Cardiac fibroblast (primary cell): Measurements from ENCODE around the gene EPO.

ENCODE experiments used
- DNase-seq, 2 donors: peaks; one replicate each; pipeline versions ENCODE4 v3.0.0 to v3.0.0-alpha.2; 2010; ENCODE audit warnings: low read depth in 2 of 2
- H3K4me3 ChIP-seq, 2 donors: replicated peaks in 1 of 2; 1 replicate in 1 of 2; 2 replicates in 1 of 2; pipeline ENCODE4 v1.5.1; 2011; ENCODE audit warnings: low read depth in 2 of 2, low read length in 2 of 2, mild to moderate bottlenecking in 2 of 2, moderate library complexity in 1 of 2
- CTCF ChIP-seq: IDR thresholded peaks from one replicate; pipeline ENCODE4 v1.5.1; 2011; ENCODE audit warnings: low read depth, mild to moderate bottlenecking, low read length, inconsistent platforms

Gene EPO

DNA sequence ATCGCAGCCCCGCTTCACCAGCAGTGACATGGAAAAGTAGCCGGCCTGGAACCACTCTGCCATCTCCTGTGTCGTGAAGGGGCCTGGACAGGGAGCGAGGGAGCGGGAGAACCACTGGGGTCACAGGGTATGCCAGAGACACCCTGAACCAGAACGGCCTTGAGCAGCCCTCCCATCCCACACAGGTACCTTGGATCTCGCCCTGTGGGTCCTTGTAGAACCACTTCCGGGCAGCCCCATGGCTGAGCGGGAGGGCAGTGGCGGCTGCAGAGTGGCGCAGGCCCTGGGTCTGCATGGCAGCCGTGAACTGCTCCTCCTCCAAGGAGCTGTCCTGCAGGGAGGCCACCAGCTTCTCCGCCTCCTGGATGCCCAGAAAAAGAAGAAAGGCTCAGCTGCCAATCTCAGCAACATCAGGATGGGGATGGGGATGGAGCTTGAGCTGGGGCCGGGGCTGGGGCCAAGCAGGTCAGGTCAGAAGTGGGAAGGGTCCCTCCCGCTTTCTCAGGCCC is 35.7 kb upstream of the EPO start:
- no peak for TF ChIP-seq CTCF
- no peak overlapping the region for H3K4me3 ChIP-seq
- DNase-seq: no peak

GRCh38 chr7:100685049-100685605 is 35.1 kb upstream of the EPO start:
- no peak for DNase-seq
- no peak for TF ChIP-seq CTCF
- H3K4me3 ChIP-seq: no peak overlapping the region

- no peak overlapping the region for H3K4me3 ChIP-seq
- no peak for DNase-seq
- no peak for TF ChIP-seq CTCF
These were observed 34.6 kb upstream of the EPO start for GRCh38 chr7:100685631-100686145.

GRCh38 chr7:100686201-100686821 is 34.0 kb upstream of the EPO start:
- DNase-seq: no peak
- H3K4me3 ChIP-seq: no peak overlapping the region
- TF ChIP-seq CTCF: no peak

- H3K4me3 ChIP-seq: no peak overlapping the region
- no peak for DNase-seq
- TF ChIP-seq CTCF: no peak
These were observed 33.5 kb upstream of the EPO start for GRCh38 chr7:100686822-100687211.

DNA sequence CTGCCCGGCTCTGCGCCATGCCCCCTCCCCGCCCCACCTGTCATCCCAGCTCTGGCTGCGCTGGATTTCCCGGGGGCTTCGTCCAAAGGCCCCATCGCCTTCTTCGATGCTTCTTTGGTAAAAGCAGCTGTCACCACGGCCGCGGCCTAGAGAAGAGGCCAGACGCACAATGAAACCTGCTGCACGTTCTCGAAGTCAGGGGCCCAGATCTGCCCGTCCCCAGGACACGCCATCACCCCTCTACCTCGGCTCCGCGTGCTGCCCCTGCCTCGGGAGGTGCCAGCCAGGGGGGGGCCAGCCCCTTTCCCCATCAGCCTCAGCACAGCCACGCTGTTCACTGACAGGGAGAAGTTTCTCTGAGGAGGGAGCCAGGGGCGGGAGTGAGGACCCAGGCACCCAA is 33.0 kb upstream of the EPO start:
- TF ChIP-seq CTCF: no peak
- no peak overlapping the region for H3K4me3 ChIP-seq
- DNase-seq: no peak
